GM19438 (cell line): ENCODE measurements around the gene DOCK11.

Source experiments
- ATAC-seq: cut with Tn5 transposase; IDR thresholded peaks from one replicate; pipeline ENCODE4 v1.9.1; 2021; ENCODE audit warnings: low read depth; ENCODE audit not compliant: unreplicated experiment

The DOCK11 gene

GRCh38 chrX:118499295-118499694, 3.7 kb downstream of the DOCK11 start:
- ATAC-seq, result no peak

- ATAC-seq, result no peak
These were observed 6.7 kb downstream of the DOCK11 start for GRCh38 chrX:118502161-118502789.

- no peak for ATAC-seq
These were observed 7.8 kb downstream of the DOCK11 start for GRCh38 chrX:118503260-118504041.

- no peak for ATAC-seq
These were observed 9.0 kb downstream of the DOCK11 start for GRCh38 chrX:118504581-118504980.

GRCh38 chrX:118506805-118507480, 11.3 kb downstream of the DOCK11 start:
- ATAC-seq, result no peak

GRCh38 chrX:118507766-118508165, 12.2 kb downstream of the DOCK11 start:
- ATAC-seq, result no peak

- ATAC-seq, result no peak
These were observed 12.6 kb downstream of the DOCK11 start for GRCh38 chrX:118508221-118508620.

- ATAC-seq, result no peak
These were observed 13.0 kb downstream of the DOCK11 start for GRCh38 chrX:118508635-118509034.

GRCh38 chrX:118510111-118510510, 14.5 kb downstream of the DOCK11 start:
- no peak for ATAC-seq

GRCh38 chrX:118513120-118513898, 17.7 kb downstream of the DOCK11 start:
- no peak for ATAC-seq

- no peak for ATAC-seq
These were observed 24.0 kb downstream of the DOCK11 start for GRCh38 chrX:118519411-118520215.

- no peak for ATAC-seq
These were observed 24.9 kb downstream of the DOCK11 start for GRCh38 chrX:118520216-118521206.

GRCh38 chrX:118521435-118521834, 25.8 kb downstream of the DOCK11 start:
- ATAC-seq, result no peak

GRCh38 chrX:118522230-118522926, 26.8 kb downstream of the DOCK11 start:
- no peak for ATAC-seq

GRCh38 chrX:118523920-118524319, 28.3 kb downstream of the DOCK11 start:
- ATAC-seq, result no peak

- no peak for ATAC-seq
These were observed 28.7 kb downstream of the DOCK11 start for GRCh38 chrX:118524344-118524743.

GRCh38 chrX:118525174-118525730, 29.6 kb downstream of the DOCK11 start:
- ATAC-seq, result no peak

- no peak for ATAC-seq
These were observed 30.5 kb downstream of the DOCK11 start for GRCh38 chrX:118526149-118526548.
